Kidney tubule cell (primary cell): ENCODE results near the gene PLEKHG3.
A peak's percentile ranks its signal among the peaks of the same experiment; 100 is the strongest.

Source experiments
- DNase-seq: peaks from one replicate; pipeline ENCODE4 v3.0.0-alpha.2; 2018; ENCODE audit warnings: low spot score

The PLEKHG3 gene

GRCh38 chr14:64726585-64726890, 22.3 kb downstream of the PLEKHG3 start:
- peak; percentile 92 for DNase-seq

GRCh38 chr14:64727551-64728071, 23.4 kb downstream of the PLEKHG3 start:
- DNase-seq: no peak

- no peak for DNase-seq
These were observed 23.9 kb downstream of the PLEKHG3 start for GRCh38 chr14:64728106-64728505.

- no peak for DNase-seq
These were observed 24.6 kb downstream of the PLEKHG3 start for GRCh38 chr14:64728856-64729255.

GRCh38 chr14:64729386-64730060, 25.3 kb downstream of the PLEKHG3 start:
- no peak for DNase-seq

GRCh38 chr14:64730061-64730440, 25.8 kb downstream of the PLEKHG3 start:
- DNase-seq: no peak

GRCh38 chr14:64730681-64731080, 26.5 kb downstream of the PLEKHG3 start:
- DNase-seq: no peak

GRCh38 chr14:64731141-64731581, 26.9 kb downstream of the PLEKHG3 start:
- no peak for DNase-seq

- no peak for DNase-seq
These were observed 27.8 kb downstream of the PLEKHG3 start for GRCh38 chr14:64732066-64732465.

GRCh38 chr14:64732536-64733120, 28.4 kb downstream of the PLEKHG3 start:
- no peak for DNase-seq

- DNase-seq: no peak
These were observed 29.1 kb downstream of the PLEKHG3 start for GRCh38 chr14:64733321-64733720.

GRCh38 chr14:64733899-64734298, 29.7 kb downstream of the PLEKHG3 start:
- no peak for DNase-seq

GRCh38 chr14:64734990-64735389, 30.8 kb downstream of the PLEKHG3 start:
- no peak for DNase-seq

GRCh38 chr14:64736271-64737169, 32.3 kb downstream of the PLEKHG3 start:
- peak; percentile 63 for DNase-seq

GRCh38 chr14:64737391-64738280, 33.4 kb downstream of the PLEKHG3 start:
- no peak for DNase-seq

GRCh38 chr14:64738281-64738804, 34.1 kb downstream of the PLEKHG3 start:
- no peak for DNase-seq

GRCh38 chr14:64741200-64741599, 37.0 kb downstream of the PLEKHG3 start:
- DNase-seq: no peak

GRCh38 chr14:64741961-64742360, 37.7 kb downstream of the PLEKHG3 start:
- no peak for DNase-seq

- no peak for DNase-seq
These were observed 38.8 kb downstream of the PLEKHG3 start for GRCh38 chr14:64743061-64743460.

GRCh38 chr14:64745511-64746091, 41.4 kb downstream of the PLEKHG3 start:
- peak; percentile 66 for DNase-seq
